ENCODE data around the gene SLC7A7. TPM values are rescaled to one million over a fixed set of nuclear protein-coding genes. Genes with fewer than 3 reads are reported as not detected.
A peak's percentile ranks its signal among the peaks of the same experiment; 100 is the strongest.
"Not testable (repeated sequence)": the region's sequence is repeated elsewhere in the genome, so short reads cannot be mapped to it uniquely, and the experiment has no call there.

The SLC7A7 gene
- total RNA-seq, 4 donors from 2014 or later: 0.68 to 5.3 (median 2.2) TPM

- intact Hi-C loops (cut with DNase I; ENCODE audit: low total_unique reads): loop anchor here (5.0 kb wide), 1 partner anchor 203 kb away; no protein-coding TSS in a partner anchor
- no peaks in the 10 kb centered on the region for H3K9me3 ChIP-seq
- H3K27ac ChIP-seq: no peak overlapping the region
- no peak overlapping the region for H3K4me3 ChIP-seq
- TF ChIP-seq, protein P1, sequence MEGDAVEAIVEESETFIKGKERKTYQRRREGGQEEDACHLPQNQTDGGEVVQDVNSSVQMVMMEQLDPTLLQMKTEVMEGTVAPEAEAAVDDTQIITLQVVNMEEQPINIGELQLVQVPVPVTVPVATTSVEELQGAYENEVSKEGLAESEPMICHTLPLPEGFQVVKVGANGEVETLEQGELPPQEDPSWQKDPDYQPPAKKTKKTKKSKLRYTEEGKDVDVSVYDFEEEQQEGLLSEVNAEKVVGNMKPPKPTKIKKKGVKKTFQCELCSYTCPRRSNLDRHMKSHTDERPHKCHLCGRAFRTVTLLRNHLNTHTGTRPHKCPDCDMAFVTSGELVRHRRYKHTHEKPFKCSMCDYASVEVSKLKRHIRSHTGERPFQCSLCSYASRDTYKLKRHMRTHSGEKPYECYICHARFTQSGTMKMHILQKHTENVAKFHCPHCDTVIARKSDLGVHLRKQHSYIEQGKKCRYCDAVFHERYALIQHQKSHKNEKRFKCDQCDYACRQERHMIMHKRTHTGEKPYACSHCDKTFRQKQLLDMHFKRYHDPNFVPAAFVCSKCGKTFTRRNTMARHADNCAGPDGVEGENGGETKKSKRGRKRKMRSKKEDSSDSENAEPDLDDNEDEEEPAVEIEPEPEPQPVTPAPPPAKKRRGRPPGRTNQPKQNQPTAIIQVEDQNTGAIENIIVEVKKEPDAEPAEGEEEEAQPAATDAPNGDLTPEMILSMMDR (IDR thresholded peaks at IDR 0.05 in 4 of 5, conservative IDR thresholded peaks at IDR 0.05 in 1 of 5): no peak
- no peak for TF ChIP-seq POLR2A (IDR thresholded peaks at IDR 0.05)
- in situ Hi-C loops (cut with MboI; ENCODE audit: low sequenced_read_pairs in 4 of 4): loop anchor here (5.0 to 25.0 kb wide), 4 partner anchors 33 to 468 kb away; no protein-coding TSS in a partner anchor
- DNase-seq: no peak
- H3K4me1 ChIP-seq: peaks cover 20 to 21% of the 10 kb centered on the region in 2 donors
- no peak for ATAC-seq
- H3K36me3 ChIP-seq: no peaks in the 10 kb centered on the region
- H3K27me3 ChIP-seq: no peaks in the 10 kb centered on the region
Observed at GRCh38 chr14:22854963-22855724, 39.9 kb upstream of the SLC7A7 start.

DNA sequence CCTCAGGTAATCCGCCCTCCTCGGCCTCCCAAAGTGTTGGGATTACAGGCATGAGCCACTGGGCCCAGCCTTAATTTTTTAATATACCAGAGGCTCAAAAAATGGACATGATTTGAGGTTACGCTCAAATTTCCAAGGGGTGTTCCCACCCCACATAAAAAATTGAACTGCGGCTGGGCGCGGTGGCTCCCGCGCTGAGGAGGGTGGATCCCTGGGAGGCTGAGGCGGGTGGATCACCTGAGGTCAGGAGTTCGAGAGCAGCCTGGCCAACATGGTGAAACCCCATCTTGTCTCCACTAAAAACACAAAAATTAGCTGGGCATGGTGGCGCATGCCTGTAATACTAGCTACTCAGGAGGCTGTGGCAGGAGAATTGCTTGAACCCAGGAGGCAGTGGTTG is 39.1 kb upstream of the SLC7A7 start:
- peaks cover 29% of the 10 kb centered on the region in 2 donors for H3K4me1 ChIP-seq
- H3K27ac ChIP-seq, ATAC-seq, DNase-seq, H3K27me3 ChIP-seq, H3K36me3 ChIP-seq, H3K4me3 ChIP-seq, H3K9me3 ChIP-seq: not testable (repeated sequence)
- in situ Hi-C loops (cut with MboI; ENCODE audit: low sequenced_read_pairs in 4 of 4): loop anchor here (10.0 to 25.0 kb wide), 3 partner anchors 289 to 467 kb away; no protein-coding TSS in a partner anchor
- intact Hi-C loops (cut with DNase I; ENCODE audit: low total_unique reads): loop anchor here (5.0 kb wide), 1 partner anchor 202 kb away; no protein-coding TSS in a partner anchor

DNA sequence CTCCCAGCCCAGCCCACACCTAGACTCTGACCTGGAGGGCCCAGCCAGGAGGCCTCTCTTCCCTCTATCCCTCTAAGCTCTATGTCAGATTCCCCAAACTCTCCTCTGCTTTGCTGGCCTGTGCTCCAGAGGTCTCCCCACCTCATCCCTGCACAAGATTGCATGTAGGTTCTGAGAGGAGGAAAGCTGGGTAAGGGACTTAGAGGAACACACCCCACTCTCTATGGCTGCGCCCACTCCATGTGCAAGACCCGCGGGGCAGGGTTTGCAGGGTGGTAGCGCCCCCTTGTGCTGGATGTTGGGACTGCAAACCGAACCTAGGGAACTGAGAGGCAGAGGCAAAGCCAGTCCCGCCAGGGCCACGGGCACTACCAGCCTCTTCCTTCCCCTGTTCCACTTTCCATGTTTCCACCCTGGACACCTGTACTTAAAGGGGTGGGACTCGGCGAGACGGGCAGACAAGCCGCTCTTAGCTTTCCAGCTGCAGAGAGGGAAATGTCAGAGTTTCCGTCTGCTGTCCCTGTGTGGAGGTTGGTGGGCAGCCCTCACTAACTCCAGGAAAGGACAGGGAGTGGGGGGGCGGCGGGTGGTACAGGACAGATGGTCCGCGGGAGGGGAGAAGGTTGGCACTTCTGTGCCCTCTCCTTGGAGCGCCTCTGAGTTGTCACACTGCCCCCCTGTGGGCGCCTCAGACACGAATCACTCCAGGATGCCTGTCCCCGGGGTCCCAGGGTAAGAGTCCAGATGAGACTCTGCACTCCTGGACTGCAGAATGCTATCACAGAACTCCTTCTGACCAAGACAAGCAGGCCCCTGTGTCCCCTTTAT is 37.9 kb upstream of the SLC7A7 start:
- peak overlapping the region; percentile 43 to 56 (median 50) for H3K4me3 ChIP-seq
- H3K27ac ChIP-seq: peak overlapping the region in 1 of 4 donors; percentile 32
- no peaks in the 10 kb centered on the region for H3K27me3 ChIP-seq
- no peaks in the 10 kb centered on the region for H3K9me3 ChIP-seq
- intact Hi-C loops (cut with DNase I; ENCODE audit: low total_unique reads) (loop anchor here (1.0 to 5.0 kb wide), 4 partner anchors 18 to 296 kb away; partner anchors contain the start of gene LRP10), in situ Hi-C loops (cut with MboI; ENCODE audit: low sequenced_read_pairs in 4 of 4) (loop anchor here (10.0 to 25.0 kb wide), 3 partner anchors 288 to 466 kb away; no protein-coding TSS in a partner anchor)
- peak; percentile 52 to 80 for DNase-seq
- TF ChIP-seq, protein P1 (IDR thresholded peaks at IDR 0.05 in 4 of 5, conservative IDR thresholded peaks at IDR 0.05 in 1 of 5): peak; percentile 90 to 98 (median 94)
- TF ChIP-seq POLR2A (IDR thresholded peaks at IDR 0.05): no peak
- no peaks in the 10 kb centered on the region for H3K36me3 ChIP-seq
- ATAC-seq: peak; percentile 60 to 66
- H3K4me1 ChIP-seq: peaks cover 40% of the 10 kb centered on the region in 2 donors

- H3K27ac ChIP-seq: no peak overlapping the region
- no peak for ATAC-seq
- in situ Hi-C loops (cut with MboI; ENCODE audit: low sequenced_read_pairs in 4 of 4): loop anchor here (10.0 to 25.0 kb wide), 3 partner anchors 288 to 465 kb away; no protein-coding TSS in a partner anchor
- H3K4me1 ChIP-seq: peaks cover 42 to 46% of the 10 kb centered on the region in 2 donors
- no peaks in the 10 kb centered on the region for H3K36me3 ChIP-seq
- TF ChIP-seq, protein P1 (IDR thresholded peaks at IDR 0.05 in 4 of 5, conservative IDR thresholded peaks at IDR 0.05 in 1 of 5): no peak
- TF ChIP-seq POLR2A (IDR thresholded peaks at IDR 0.05): no peak
- H3K4me3 ChIP-seq: no peak overlapping the region
- no peaks in the 10 kb centered on the region for H3K27me3 ChIP-seq
- H3K9me3 ChIP-seq: no peaks in the 10 kb centered on the region
- intact Hi-C loops (cut with DNase I; ENCODE audit: low total_unique reads): loop anchor here (2.0 to 5.0 kb wide), 2 partner anchors 18 to 200 kb away; partner anchors contain the start of gene LRP10
- no peak for DNase-seq
Observed at GRCh38 chr14:22852599-22852939, 37.3 kb upstream of the SLC7A7 start.

DNA sequence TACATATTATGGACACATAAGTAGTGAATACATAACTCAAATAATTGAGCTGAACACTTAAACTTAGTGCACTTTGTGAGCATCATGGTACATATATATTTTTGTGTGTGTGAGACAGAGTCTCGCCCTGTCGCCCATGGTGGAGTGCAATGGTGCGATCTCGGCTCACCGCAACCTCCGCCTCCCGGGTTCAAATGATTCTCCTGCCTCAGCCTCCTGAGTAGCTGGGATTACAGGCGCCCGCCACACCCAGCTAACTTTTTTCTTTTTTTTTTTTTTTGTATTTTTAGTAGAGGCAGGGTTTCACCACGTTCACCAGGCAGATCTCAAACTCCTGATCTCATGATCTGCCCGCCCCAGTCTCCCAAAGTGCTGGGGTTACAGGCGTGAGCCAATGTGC is 36.9 kb upstream of the SLC7A7 start:
- H3K27me3 ChIP-seq, H3K36me3 ChIP-seq, DNase-seq, H3K9me3 ChIP-seq, ATAC-seq, H3K4me3 ChIP-seq: not testable (repeated sequence)
- in situ Hi-C loops (cut with MboI; ENCODE audit: low sequenced_read_pairs in 4 of 4) (loop anchor here (10.0 to 25.0 kb wide), 3 partner anchors 287 to 465 kb away; no protein-coding TSS in a partner anchor), intact Hi-C loops (cut with DNase I; ENCODE audit: low total_unique reads) (loop anchor here (2.0 to 5.0 kb wide), 2 partner anchors 19 to 200 kb away; partner anchors contain the start of gene LRP10)
- Histone ChIP-seq H3K4me1 (peaks cover 42 to 47% of the 10 kb centered on the region in 2 donors), H3K27ac (peak overlapping the region in 1 of 4 donors; percentile 77)

All from gastrocnemius medialis (tissue), 4 donors.